CD4-positive, alpha-beta T cell treated with Interleukin-17A for 4 hours (primary cell): ENCODE results near the gene OBP2A.

Source experiments
- DNase-seq: peaks from one replicate; pipeline ENCODE4 v3.0.0-alpha.2; 2020; ENCODE audit warnings: mixed read lengths

OBP2A gene

DNA sequence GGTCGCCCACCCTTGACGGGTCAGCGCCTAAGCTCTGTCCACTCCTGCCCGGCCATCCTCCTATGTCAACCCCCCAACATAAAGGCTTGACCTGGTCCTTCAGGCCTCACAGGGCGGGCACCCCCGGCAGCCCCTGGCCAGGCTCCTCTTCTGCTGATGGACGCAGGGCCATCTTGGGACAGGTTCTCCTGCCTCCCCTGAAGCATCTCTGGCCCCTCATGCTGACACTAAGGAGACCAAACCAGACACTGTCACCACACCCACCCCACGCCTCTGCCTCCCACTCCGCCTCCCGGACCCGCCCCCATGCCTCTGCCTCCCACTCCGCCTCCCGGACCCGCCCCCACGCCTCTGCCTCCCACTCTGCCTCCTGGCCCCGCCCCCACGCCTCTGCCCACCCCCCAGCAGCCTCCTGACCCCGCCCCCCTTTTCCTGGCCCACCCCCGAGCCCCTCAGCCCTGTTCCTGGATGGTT is 6.8 kb downstream of the OBP2A start:
- no peak for DNase-seq

GRCh38 chr9:135554718-135555117 is 8.8 kb downstream of the OBP2A start:
- no peak for DNase-seq

GRCh38 chr9:135555203-135555602 is 9.3 kb downstream of the OBP2A start:
- no peak for DNase-seq

DNA sequence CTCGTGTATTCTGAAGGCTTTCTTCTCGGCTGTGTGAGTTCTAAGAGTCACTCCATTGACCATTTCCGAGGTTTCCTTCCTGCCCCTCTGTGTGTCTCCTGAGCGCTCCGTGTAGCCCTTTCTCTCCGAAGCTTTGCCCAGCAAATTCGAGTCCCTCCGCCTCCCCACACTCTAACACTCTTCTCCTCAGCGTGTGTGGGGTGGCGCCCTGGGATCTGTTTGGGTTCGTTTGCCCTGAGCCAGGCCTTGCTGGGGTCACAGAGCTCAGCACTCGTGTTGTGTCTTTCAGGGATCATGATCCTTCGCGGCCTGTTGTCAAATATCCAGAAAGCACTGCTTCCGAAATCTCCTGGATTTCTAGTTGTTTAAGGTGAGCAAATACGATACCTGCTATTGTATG is 10.0 kb downstream of the OBP2A start:
- DNase-seq = no peak

DNA sequence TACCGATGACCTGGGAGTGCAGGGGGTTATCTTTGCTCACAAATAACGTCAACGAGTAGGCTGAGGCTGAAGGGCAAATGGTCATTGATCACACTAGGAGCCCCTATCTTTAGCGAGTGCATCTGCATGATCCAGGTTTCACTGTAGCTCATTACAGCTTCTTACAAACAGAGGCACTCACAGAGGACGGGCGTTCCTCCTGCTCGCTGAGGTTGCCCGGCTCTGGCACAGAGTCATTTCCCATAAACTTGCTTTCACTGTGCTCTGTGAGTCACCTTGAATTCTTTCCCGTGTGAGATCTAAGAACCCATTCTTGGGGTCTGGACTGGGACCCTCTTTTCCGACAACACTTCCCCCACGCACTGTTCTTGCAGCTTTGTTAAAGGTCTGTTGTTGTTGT is 13.7 kb downstream of the OBP2A start:
- no peak for DNase-seq

GRCh38 chr9:135561391-135562234 is 15.7 kb downstream of the OBP2A start, which contains the start of gene PAEP:
Gene PAEP (plus strand): TSS chr9:135561756.
- no peak for DNase-seq

DNA sequence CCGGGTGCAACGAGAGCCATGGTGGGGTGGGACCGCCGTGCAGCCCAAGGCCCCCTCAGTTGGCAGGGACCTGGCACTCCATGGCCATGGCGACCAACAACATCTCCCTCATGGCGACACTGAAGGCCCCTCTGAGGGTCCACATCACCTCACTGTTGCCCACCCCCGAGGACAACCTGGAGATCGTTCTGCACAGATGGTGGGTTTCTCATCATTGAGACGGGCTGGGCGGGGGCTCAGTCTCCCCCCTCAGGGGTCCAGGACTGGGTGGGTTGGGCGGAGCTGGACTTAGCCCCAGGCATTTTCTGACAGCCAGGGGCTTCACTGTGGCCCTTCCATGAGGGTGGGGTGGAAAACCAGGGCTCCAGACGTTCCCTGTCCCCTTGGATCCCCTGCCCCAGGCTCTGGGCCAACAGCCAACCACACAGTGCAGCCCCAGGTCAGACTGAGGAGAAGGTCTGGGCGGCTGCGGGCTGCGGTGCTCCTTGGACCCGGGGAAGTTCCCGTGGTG is 16.4 kb downstream of the OBP2A start:
- DNase-seq = no peak

GRCh38 chr9:135563039-135563476 is 17.1 kb downstream of the OBP2A start:
- DNase-seq = no peak

GRCh38 chr9:135563858-135564257 is 17.9 kb downstream of the OBP2A start:
- no peak for DNase-seq

DNA sequence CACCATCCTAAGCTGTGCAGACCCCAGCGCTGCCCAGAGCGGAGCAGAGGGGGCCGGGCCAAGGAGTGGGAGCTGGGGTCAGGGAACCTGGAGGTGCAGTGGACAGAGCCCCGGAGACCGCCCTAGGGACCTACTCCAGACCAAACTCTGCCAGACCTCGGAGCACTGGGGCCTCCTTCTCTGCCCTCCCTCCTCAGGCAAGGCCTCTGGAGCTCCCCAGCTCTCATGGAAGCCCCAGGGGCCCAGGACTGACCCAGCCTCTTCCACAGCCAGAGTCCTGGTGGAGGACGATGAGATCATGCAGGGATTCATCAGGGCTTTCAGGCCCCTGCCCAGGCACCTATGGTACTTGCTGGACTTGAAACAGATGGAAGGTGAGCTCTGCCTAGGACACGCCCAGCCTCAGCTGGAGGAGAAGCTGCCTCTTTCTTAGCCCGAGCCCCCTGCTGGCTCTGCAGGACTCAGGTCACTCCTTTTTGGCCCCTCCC is 19.3 kb downstream of the OBP2A start:
- no peak for DNase-seq

DNA sequence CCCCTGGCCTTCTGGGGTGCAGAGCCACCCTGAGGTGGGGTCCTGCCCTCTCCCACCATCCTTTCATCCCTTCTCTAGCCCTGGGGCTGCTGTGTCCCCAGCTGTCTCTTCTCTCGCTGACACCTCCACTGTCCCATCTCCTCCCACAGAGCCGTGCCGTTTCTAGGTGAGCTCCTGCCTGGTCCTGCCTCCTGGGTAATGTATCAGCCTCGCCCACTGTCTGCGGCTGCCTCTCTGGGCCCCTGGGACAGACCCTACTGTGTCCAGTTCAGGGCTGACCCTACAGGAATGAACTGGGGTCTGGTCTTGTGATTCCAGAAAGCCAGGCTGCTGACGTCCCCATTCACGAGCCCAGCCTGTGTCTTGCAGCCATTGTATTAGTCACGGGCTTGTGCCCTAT is 19.7 kb downstream of the OBP2A start:
- no peak for DNase-seq

GRCh38 chr9:135566552-135566951 is 20.6 kb downstream of the OBP2A start:
- DNase-seq = no peak

- DNase-seq = no peak
Measured at GRCh38 chr9:135567311-135567710, 21.4 kb downstream of the OBP2A start.

DNA sequence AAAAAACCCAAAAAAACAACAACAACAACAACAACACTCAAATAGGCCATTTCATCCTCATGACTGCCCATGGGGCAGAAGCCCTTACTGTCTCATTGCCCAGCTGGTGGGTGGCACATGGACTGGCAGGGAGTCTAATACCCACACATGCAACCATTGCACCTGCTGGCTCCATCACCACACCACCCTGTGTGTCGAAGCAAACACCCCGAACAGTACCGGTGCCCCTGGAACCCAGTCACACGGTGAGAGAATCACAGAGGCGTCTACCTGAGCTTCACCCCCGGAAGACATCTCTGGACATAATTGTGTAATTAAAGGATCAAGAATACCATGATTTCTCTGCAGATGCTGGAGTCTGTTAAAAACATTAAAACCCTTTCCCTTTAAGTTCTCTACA is 22.1 kb downstream of the OBP2A start:
- DNase-seq = no peak

GRCh38 chr9:135570456-135570855 is 24.5 kb downstream of the OBP2A start:
- no peak for DNase-seq

DNA sequence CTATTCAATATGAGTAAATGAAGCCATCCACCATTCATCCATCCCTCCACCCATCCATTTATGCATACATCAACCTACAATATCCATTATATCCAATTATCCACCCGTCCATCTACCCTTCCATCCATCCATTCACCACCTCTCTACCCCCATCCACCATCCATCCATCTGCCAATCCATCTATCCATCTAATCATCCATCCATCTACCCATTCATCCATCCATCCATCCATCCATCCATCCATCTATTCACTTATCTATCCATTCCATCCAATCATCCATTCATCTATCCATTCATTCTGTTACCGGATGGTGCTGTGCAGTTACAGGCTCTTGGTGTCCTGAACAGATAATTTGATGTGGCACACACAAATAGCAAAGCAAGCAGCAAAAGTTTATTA is 26.3 kb downstream of the OBP2A start:
- no peak for DNase-seq

- no peak for DNase-seq
Measured at GRCh38 chr9:135573124-135573523, 27.2 kb downstream of the OBP2A start.

GRCh38 chr9:135574331-135574730 is 28.4 kb downstream of the OBP2A start:
- DNase-seq = no peak

GRCh38 chr9:135574943-135575342 is 29.0 kb downstream of the OBP2A start:
- DNase-seq = no peak

GRCh38 chr9:135575995-135576631 is 30.2 kb downstream of the OBP2A start:
- DNase-seq = no peak

DNA sequence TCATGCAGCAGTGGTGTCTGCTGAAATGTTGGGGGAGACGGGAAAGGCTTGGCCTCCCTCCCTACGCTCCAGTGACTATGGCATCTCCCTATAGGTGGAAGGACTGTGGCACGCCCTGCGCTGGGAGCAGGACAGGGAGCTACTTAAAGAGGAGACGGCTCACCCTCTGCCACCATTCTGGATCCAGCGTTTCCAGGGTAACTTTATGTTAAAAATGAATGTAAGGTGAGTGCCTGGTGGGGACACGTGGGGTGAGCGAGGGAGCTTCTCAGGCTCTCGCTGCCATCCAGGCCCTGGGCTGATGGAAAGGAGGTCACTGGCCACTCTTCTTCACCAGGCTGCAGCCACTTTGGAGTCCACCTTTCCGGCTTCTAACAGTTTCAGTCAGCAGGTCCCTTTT is 31.3 kb downstream of the OBP2A start:
- no peak for DNase-seq

DNA sequence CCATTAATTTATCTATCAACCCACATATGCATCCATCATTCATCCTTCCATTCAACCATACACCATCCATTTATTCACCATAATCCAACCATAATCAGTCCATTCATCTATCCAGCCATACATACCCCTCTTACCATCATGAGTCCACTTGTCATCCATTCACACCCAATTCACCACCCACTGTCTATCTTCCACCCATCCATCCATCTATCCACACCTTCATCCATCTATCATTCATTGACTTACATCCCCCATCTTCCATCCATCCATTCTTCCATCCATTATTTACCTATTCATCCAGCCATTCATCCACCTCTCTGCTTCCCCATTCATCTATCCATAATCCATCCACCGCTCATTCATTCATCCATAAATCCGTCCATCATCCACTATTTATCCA is 33.4 kb downstream of the OBP2A start:
- no peak for DNase-seq

DNA sequence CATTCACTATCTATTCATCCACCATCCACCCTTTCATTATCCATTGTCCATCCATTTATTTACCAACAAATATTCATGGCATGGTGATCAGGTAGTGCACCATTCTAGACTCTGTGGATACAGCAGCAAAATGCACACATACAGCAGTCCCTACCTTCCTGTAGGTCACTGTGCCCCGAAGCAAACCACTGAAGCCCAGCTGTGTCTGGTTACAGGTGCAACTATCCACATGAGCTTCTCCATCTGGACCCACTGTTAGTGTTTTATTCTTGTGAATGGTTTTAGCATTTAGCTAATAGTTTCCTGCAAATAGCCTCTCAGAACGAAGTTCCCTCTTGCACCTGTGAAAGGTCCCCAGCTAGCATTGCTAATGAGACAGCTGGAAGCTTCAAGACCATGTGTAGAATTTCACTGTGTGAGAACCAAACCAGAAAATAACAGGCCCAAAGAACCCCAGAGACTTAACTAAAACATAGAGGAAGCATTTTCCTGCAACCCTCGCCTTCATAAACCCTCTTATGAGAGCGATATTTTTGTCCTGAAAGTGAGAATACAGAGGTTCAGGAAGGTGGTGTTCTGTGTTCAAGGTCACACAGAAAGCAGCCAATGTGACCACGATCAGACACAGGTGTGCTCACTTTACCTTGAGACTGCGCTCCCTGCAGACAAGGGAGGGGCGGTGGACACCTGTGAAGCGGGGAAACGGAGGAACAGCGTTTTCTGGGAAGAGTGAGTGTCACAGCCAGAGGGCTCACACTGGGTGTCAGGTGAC is 34.1 kb downstream of the OBP2A start:
- DNase-seq = no peak
